Activated CD4-positive, alpha-beta T cell treated with anti-CD3 and anti-CD28 coated beads, Interleukin-2, Interleukin-4, amounts not matched to agents 100 ng/mL and 50 ng/mL, durations not matched to agents 16 hours and 8 hours (primary cell): ENCODE results near the gene C12orf43.

ENCODE experiments used
- DNase-seq: peaks from one replicate; pipeline ENCODE4 v3.0.0-alpha.2; 2020; ENCODE audit warnings: low spot score

Gene C12orf43

DNA sequence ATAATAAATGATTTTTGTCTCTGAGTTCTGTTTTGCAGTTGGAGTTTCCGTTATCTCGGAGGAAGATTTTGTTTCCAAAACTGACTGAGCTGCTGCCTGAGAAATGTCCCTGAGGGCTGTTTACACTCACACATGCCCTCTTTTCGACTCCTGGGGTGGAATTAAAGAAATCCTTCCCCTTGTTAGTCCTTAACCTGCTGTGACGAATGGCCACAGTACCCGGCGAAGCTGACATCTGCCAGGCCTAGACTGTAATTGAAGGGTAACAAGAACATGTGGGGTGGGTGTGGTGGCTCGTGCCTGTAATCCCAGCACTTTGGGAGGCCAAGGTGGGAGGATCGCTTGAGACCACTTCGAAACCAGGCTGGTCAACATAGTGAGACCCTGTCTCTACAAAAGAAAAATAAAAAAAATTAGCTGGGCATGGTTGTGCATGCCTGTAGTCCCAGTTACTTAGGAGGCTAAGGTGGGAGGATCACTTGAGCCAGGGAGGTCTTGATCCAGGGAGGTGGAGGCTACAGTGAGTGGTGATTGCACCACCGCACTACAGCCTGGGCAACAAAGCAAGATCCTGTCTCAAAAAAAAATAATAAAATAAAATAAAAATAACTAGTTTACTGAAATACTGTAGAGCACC is 14.4 kb upstream of the C12orf43 start:
- no peak for DNase-seq

DNA sequence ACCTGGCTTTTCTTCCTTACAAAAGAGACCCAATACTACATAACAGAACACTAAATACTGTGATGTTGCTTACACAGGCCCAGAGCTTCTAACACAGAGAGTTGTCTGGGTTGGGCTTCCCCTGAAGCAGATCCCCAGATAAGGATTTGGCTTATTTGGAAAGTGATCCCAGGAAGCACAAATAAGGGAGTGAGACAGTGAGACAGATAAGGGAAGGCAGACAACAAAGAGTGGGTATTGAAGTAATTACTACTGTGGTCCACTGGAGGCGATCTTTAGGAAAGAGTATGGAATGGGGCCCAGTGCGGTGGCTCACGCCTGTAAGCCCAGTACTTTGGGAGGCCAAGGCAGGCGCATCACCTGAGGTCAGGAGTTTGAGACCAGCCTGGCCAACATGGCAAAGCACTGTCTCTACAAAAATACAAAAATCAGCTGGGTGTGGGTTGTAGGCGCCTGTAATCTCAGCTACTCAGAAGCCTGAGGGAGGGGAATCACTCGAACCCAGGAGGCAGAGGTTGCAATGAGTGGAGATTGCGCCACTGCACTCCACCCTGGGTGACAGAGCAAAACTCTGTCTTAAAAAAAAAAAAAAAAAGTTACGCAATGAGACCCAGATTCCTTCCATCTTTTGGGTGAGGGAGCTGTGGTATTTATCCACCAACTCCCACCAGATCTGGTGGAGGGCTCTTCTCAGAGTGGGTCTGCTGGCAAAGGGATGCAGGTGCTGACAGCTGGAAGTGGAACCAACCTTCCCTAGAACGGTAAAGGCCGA is 10.2 kb upstream of the C12orf43 start:
- DNase-seq, result no peak

DNA sequence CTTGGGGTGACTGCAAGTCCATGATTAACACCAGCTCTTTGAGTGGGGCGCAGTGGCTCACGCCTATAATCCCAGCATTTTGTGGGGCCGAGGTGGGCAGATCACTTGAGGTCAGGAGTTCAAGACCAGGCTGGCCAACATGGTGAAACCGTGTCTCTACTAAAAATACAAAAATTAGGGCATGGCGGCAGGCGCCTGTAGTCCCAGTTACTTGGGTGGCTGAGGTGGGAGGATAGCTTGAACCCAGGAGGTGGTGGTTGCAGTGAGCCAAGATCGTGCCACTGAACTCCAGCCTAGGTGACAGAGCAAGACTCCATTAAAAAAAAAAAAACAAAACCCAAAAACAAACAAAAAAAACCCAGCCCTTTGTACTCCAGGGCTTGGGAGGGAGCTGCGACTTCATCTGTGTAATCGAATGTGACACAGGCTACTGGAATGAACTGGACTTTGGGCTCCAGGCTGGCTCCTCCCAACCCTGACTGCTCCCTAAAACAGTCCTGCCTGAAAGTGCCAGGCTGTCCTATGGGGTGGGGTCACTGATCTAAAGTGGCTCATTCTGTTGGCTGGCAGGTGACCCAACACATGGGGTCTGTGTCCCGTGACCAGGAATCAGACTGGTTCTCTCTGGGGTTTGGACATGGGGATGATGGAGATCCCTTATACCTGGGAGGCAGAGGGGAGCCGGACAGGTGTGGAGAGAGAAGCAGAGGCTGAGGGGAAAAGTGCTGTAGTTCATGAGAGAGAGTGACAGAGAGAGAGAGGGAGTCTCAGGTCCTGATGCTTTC is 9.3 kb upstream of the C12orf43 start:
- no peak for DNase-seq

DNA sequence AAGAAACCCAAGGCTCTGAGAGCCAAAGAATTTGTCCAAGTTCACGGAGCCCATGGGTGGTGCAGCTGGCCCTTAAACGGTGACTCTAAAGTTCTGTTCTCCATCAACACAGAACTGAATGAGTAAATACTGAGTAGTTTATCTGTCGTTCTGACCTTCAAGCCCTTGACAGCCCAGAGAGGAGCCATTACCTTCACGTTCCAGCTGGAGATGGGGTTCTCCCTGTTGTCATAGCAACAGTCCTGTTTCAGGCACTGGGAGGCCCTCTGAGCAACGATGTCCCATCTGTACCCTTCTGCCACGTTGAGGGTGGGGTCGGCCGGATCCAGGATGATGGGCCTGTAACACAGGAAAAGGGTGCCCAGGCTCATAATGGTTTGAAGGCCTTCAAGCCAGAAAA is 7.5 kb upstream of the C12orf43 start:
- no peak for DNase-seq

DNA sequence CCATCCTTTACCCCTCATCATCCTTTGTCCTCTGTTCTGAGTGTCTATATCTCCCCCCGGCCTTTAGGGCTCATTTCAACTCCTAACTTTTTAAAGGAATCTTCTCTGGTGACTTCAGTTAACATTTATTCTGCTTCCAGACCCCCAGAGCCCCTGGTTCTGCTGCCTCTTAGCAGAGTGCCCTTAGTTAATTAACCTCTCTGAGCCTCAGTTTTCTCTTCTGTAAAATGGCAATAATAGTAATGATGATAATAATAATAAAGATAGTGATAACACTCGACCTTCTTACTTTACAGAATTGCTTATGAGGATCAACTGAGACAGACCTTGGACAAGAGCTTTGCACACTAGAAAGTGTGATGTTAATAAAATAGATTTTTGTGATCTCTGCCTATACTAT is 6.4 kb upstream of the C12orf43 start:
- no peak for DNase-seq

DNA sequence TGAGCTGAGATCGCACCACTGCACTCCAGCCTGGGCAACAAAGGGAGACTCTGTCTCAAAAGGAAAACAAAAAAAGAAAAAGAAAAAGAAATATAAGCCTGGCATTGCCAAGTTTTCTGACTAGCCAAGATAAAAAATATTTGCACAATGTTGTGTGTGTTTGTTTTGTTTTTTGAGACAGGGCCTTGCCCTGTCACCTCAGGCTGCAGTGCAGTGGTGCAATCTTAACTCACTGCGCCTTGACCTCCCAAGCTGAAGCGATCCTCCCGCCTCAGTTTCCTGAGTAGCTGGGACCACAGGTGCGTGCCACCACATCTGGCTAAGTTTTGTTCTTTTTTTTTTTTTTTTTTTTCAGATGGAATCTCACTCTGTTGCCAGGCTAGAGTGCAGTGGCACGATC is 5.5 kb upstream of the C12orf43 start:
- no peak for DNase-seq

DNA sequence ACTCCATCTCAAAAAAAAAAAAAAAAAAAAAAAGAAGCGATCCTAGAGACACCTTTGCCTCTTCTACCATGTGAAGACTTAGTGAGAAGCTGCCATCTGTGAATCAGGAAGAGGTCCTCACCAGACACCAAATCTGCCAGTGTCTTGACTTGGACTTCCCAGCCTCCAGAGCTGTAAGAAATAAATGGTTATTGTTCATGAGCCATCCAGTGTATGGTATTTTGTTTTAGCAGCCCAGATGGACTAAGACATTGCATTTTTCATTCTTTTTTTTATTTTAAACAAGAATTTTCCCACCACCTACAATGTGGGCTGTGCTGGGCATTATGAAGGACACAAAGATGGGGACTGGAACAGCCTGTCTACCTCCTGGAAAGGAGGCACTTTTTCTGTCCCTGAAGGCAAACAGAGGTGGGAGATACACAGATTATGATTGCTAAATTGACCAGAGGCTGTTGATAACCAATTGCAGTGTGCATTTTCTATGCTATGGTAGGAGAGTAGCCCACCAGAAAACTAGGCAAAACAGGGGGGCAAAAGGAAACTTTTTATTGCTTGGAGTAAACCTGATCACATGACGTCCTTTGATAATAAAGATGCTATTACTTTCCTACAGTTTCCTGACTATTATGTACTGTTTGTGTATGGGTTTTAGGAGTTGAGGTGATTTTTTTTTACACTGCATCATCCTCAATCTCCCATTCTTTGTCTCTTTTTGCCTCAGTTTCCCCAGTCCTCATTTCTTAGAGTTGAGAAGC is 2.8 kb upstream of the C12orf43 start:
- DNase-seq, result no peak

DNA sequence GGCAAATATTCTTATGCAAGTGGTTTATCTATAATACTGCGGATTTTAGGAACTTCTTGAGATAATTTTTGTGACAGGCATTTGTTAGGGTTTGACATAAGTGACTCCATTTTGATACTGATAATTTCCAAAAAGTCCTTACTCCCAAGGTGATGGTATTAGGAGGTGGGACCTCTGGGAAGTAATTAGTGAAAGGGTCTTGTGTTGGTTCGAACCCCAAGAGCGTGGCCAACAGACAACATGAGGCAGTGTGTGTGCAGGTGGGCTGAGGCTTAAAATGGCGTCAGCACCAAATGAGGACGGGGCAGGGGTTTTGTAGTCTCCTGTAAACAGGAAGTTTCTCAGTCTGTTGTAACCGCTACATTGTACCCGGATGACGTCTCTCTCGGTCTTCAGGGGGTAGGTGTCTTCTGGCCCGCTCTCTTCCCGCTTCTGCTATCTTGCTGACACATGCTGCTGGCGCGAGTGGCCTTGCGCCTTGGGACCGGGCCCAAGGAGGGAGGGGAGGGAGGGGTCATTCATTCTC is 1.7 kb upstream of the C12orf43 start:
- no peak for DNase-seq

DNA sequence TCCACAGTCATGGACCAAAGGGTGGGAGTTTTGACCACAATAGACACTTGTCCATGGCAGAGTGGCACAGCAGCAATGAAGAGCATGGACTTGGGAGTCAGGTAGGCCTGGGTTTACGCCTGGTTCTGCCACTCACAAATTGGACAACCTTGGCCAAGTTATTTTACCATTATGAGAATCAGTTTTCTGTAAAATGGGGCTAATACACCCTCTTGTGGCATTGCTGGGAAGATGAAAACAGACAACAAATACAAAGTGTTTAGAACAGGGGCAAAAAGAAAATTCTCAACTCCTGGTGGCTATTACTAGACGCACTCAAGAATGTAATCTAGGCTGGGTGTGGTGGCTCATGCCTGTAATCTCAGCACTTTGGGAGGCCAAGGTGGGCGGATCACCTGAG is 2.6 kb downstream of the C12orf43 start:
- no peak for DNase-seq

DNA sequence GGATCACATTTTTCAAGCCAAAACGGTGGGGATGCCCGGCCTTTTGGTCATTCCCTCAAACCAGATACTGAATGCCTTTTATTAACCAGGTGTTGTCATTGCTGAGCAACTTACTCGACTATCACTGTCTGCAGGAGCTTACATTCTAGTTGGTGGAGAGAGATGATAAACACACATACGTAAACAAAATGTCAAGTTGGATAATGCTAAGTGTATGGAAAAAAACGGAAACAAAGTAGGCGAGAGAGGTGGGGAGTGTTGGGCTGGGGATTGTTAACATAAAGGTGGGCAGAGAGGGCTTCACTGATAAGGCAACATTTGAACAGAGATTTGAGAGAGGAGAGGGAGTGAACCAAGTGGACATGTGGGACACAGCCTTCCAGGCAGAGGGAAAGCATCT is 4.5 kb downstream of the C12orf43 start:
- no peak for DNase-seq

DNA sequence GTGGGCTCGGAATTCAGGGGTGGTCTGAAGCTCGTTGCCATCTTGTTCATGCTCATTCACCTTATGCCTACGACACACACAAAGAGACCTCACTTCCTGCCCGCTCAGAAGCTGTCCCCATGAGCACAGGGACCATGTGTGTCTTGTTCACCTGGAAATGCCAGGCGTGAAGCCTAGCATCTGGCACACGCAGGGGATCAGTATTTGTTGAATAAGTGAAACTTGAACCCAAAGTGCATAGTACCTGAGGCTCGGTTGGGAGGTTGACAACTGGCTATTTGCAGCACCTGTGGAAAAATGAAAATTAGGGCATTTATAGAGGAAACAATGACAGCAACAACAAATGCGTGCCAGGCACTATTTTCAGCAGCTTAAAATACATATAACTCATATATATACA is 5.4 kb downstream of the C12orf43 start:
- no peak for DNase-seq

DNA sequence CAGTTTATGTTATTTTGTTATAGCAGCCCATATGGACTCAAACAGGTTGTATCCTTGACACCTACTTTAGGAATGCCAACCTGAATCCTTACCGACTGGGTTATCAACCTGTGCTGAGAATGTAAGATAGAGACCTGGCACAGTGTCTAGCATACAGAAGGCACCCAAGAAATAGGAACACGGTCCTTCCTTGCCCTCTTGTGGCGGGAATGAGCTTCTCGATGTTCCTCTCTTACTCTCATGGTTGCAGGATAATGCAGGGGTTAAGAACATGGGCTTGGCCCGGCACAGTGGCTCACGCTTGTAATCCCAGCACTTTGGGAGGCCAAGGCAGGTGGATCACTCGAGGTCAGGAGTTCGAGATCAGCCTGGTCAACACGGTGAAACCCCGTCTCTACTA is 6.5 kb downstream of the C12orf43 start:
- no peak for DNase-seq

DNA sequence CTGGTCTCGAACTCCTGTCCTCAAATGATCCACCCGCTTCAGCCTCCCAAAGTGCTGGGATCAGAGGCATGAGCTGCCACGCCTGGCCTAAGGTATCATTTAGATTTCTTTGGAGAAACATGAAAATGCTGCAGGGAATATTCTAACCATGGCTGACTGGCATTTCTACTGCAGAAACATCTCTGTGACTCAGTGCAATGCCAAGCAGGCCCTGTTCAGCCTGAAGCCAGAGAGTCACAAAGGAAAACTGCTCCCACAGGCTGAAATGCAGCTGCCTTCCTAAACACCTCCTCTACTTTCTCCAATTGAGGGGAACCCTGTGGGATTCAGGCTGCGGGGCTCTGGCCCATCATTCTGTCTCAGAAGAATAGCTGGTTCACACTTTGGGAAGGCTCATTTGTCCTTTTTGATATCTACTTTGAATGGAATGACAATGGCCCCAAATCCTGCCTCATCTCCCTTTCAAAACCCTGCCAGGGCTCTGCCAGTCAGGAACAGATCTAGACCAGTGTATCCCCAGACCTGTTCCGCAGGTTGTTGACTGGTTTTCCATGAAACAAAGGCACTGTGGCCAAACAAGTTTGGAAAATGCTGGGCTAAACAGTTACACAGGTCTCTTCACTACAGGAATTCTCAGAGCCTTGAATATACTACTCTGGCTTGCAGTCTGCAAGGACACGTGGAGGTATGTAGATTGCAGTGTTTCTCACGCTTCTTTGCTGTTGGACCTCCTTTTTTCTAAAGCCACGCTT is 7.8 kb downstream of the C12orf43 start:
- DNase-seq, result no peak

DNA sequence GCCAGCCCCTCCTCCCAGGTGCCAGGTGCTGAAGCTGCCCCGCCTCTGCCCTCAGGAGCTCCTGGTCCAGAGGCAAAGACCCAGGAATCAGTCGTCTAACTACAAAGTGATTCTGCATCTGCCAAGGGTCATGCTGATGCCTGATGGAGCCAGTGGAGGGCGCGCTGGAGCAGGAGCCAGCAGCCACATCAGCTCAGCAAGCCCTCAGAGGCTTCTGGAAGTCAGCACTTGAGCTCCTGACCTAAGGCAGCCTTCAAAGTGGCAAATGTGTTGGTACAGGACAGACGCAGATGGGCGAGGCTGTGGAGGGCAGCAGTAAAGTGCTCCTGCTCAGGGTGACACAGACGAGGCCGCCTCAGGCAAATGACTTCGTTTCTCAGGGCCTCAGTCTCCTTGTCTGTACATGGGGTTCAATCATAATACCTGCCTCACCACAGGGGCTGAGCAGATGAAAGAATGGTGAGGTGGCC is 10.9 kb downstream of the C12orf43 start:
- peak; percentile 57 for DNase-seq

DNA sequence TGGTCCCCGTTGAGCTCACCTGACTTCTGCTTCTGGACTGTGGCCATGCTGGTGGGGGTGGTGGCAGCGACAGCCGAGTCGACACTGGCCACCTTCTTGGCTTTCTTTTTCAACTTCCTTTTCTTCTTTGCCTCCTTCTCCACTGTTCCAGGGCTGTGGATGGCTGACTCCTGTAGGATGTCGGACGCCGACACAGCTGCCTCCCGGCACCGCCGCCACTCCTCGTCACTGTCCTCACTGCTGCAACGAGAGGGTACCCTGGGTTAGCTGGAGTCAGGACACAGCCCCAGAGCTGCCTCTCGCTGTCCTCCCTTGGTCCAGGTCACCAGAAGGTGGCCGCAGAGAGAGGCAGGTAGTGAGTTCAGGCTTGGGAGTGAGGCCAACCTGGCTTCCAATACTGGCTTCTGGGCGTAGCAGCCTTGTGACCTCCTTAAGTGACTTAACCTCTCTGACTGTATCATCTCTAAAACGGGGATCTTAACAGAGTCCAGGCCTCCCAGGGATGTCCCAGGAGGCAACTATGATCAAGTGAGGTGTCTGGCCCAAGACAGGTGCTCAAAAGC is 12.0 kb downstream of the C12orf43 start:
- DNase-seq, result no peak

DNA sequence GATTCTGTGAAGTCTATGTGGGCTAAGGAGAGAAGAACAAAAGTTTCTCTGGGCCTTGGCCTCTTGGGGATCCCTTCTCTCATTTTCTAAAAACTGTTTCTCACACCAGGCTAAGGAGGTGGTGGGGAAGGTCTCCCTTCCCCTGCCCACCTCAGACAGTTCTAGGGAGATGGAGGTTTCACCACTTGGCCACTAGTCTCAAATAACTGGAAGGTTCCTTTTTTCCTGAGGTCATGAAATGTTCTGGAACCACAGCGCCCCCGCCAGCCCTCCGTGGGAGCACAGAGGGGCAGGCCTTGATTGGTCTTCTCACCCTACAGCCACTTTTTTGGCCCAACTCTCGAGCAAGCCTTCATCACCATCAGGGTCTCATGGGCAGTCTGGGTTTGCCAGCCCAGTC is 12.6 kb downstream of the C12orf43 start:
- no peak for DNase-seq

DNA sequence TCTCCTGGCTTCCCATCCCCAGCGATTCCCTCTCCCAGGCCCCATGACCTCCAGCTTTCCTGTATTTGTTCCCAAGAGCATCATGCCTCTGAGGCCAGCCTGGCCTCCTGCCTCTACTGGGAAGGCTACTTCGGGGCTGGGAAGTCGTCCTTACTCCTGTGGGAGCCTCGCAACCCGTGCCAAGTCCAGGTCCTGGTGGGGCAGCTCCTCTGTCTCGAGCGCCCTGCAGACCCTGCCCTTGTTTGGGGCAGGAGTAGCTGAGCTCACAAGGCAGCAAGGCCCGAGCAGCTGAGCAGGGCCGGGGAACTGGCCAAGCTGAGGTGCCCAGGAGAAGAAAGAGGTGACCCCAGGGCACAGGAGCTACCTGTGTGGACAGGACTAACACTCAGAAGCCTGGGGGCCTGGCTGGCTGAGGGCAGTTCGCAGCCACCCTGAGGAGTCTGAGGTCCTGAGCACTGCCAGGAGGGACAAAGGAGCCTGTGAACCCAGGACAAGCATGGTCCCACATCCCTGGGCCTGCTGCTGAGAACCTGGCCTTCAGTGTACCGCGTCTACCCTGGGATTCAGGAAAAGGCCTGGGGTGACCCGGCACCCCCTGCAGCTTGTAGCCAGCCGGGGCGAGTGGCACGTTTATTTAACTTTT is 14.3 kb downstream of the C12orf43 start:
- DNase-seq, result no peak

DNA sequence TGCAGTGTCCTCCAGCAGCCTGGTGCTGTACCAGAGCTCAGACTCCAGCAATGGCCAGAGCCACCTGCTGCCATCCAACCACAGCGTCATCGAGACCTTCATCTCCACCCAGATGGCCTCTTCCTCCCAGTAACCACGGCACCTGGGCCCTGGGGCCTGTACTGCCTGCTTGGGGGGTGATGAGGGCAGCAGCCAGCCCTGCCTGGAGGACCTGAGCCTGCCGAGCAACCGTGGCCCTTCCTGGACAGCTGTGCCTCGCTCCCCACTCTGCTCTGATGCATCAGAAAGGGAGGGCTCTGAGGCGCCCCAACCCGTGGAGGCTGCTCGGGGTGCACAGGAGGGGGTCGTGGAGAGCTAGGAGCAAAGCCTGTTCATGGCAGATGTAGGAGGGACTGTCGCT is 15.2 kb downstream of the C12orf43 start:
- DNase-seq, result no peak

DNA sequence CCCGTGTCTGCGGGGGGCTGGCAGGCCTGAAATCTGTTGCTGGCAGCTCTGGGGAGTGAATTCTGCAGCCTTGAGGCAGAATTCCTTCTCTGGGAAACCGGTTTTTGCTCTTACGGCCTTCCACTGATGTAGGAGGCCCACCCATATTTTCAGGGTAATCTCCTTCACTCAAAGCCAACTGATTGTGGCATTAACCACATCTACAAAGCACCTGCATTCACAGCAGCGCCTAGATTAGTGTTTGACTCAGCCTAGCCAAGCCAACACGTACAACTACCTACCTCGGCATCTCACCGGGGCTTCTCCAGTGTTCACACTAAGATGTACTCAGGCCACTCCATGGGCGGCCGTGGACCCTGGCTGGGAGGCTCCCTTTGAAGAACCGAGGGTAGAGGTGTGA is 15.8 kb downstream of the C12orf43 start:
- DNase-seq, result no peak
